MM.1S (cell line): ENCODE measurements around the gene AP3D1.

Experiments used
- EZH2 ChIP-seq: fragments of 300-600 bp; sonication (generic); optimal IDR thresholded peaks from 2 replicates; pipeline ENCODE3; 2017; ENCODE audit warnings: low read depth, mild to moderate bottlenecking, antibody characterized with exemption, low read length, mixed read lengths
- EZH2phosphoT487 ChIP-seq: fragments of 300-600 bp; sonication (generic); IDR thresholded peaks from 2 replicates; pipeline ENCODE4 v1.6.1; 2018; ENCODE audit warnings: antibody characterized with exemption, low read length
- TF ChIP-seq, protein P1 (sequence below): fragments of 300-600 bp; sonication (generic); IDR thresholded peaks from 2 replicates; pipeline ENCODE4 v1.5.1; 2016; ENCODE audit warnings: antibody characterized with exemption, low read length, mixed read lengths

DNA sequence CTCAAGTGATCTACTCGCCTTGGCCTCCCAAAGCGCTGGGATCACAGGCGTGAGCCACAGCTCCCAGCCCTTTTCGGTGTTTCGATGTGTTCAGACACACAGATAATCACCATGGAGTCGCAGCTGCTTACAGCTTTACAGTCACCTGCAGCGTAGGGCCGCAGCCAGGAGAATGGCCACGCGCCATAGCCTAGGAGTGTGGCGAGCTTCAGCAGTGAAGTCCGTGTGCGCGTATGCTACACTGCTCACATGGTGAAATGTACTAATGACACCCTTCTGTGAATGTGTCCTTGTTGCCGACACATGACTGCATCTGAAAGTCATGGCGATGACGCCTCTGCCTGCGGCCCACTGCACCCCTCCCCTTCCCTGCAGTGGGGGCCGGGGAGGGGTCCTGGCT lies 23.6 kb downstream of the AP3D1 start:
- TF ChIP-seq EZH2phosphoT487 (no peak), EZH2 (no peak)
- TF ChIP-seq, protein P1, sequence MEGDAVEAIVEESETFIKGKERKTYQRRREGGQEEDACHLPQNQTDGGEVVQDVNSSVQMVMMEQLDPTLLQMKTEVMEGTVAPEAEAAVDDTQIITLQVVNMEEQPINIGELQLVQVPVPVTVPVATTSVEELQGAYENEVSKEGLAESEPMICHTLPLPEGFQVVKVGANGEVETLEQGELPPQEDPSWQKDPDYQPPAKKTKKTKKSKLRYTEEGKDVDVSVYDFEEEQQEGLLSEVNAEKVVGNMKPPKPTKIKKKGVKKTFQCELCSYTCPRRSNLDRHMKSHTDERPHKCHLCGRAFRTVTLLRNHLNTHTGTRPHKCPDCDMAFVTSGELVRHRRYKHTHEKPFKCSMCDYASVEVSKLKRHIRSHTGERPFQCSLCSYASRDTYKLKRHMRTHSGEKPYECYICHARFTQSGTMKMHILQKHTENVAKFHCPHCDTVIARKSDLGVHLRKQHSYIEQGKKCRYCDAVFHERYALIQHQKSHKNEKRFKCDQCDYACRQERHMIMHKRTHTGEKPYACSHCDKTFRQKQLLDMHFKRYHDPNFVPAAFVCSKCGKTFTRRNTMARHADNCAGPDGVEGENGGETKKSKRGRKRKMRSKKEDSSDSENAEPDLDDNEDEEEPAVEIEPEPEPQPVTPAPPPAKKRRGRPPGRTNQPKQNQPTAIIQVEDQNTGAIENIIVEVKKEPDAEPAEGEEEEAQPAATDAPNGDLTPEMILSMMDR: no peak
